RWPE1 (cell line): ENCODE results near the gene MILR1.

Experiments
- CTCF ChIA-PET: fragments of 350-600 bp; sonication (Branson Sonifier 250); formaldehyde crosslinking; extraction: SDS; loops from one replicate; lab custom pipeline; 2021; lab: Yijun Ruan, JAX
- POLR2A ChIA-PET: fragments of 400-600 bp; formaldehyde crosslinking; extraction: SDS; loops from one replicate; lab custom pipeline; 2020; ENCODE audit warnings: antibody characterized with exemption; ENCODE audit not compliant: low non-redundant PET; lab: Yijun Ruan, JAX
- DNase-seq: peaks from one replicate; pipeline ENCODE4 v3.0.0; 2012; ENCODE audit warnings: low spot score
- H3K27ac ChIP-seq: fragments of 450-650 bp; 2 replicates; pipeline ENCODE4 v1.5.1; 2017
- TF ChIP-seq, protein P1 (sequence below): fragments of 450-650 bp; conservative IDR thresholded peaks from 2 replicates; pipeline ENCODE4 v1.5.1; 2017; ENCODE audit warnings: low read depth, mild to moderate bottlenecking

The MILR1 gene

DNA sequence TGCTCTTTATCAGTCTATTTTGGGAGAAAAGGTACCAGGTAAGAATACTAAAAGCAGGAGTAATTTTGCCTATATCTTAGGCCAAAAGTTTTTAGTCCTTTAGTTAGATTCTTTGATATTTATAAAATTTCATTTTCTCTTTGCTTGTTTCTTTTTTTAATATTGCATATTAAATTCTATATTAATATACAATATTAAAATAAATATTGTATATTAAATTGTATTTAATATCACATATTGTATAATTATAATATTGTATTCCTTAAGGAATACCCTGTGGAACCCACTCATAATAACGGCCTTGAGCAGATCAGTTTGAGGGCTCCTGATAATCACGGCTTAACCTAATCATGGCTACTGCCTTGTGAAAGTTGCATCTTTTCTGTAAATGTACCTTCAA lies 59.8 kb downstream of the MILR1 start:
- POLR2A ChIA-PET = no interaction called here
- CTCF ChIA-PET = no interaction called here
- no peak for DNase-seq
- H3K27ac ChIP-seq = no peak overlapping the region
- TF ChIP-seq, protein P1, sequence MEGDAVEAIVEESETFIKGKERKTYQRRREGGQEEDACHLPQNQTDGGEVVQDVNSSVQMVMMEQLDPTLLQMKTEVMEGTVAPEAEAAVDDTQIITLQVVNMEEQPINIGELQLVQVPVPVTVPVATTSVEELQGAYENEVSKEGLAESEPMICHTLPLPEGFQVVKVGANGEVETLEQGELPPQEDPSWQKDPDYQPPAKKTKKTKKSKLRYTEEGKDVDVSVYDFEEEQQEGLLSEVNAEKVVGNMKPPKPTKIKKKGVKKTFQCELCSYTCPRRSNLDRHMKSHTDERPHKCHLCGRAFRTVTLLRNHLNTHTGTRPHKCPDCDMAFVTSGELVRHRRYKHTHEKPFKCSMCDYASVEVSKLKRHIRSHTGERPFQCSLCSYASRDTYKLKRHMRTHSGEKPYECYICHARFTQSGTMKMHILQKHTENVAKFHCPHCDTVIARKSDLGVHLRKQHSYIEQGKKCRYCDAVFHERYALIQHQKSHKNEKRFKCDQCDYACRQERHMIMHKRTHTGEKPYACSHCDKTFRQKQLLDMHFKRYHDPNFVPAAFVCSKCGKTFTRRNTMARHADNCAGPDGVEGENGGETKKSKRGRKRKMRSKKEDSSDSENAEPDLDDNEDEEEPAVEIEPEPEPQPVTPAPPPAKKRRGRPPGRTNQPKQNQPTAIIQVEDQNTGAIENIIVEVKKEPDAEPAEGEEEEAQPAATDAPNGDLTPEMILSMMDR = no peak

GRCh38 chr17:64509179-64509578 lies 60.3 kb downstream of the MILR1 start:
- TF ChIP-seq, protein P1 = no peak

DNA sequence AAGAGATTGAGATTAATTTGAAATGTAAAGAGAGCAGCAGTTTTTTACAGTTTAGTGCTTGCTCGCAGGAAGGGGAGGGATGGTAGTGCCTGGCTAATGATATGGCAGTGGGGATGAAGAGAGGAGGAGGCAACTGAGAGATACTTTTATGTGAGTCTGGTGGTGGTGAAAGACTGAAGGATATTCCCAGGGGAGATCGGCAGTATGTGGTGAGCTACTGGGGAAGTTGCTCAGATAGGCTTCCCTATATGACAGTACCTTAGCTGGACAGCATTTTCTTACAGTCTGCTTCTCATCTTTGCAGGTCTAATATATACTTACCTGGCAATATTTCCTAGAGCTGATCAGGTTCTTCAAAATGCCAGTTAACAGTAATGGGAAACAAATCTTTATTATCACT lies 66.5 kb downstream of the MILR1 start:
- CTCF ChIA-PET = interaction anchor here (0.6 kb wide), 1 partner anchor 25 kb away, joined by 5 read pairs; no protein-coding TSS in a partner anchor
- no peak for DNase-seq
- POLR2A ChIA-PET = no interaction called here
- H3K27ac ChIP-seq = no peak overlapping the region
- TF ChIP-seq, protein P1 = no peak

More at GRCh38 chr17:64509179-64509578, 60.3 kb downstream of the MILR1 start:
- no peak for DNase-seq
- no peak overlapping the region for H3K27ac ChIP-seq
- ChIA-PET CTCF (no interaction called here), POLR2A (no interaction called here)

DNA sequence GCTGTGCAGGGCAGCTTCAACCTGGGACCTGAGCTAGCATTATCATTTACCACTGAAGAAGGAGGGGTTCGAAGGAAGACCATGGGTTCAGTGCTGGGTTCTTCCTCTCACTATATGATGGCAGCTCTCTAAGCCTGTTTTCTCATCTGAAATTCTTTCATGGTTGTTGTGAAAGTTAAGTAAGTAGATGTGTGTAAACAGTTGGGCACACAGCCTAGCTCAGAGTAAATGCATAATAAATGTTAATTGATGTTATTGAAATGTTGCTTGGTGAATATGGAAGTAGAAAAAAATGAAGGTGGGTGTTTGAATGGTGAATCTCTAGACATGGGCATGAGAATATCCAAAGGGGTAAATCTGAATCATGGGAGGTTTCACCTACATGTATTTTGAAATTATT lies 66.9 kb downstream of the MILR1 start:
- DNase-seq = no peak
- TF ChIP-seq, protein P1 = no peak
- ChIA-PET CTCF (interaction anchor here (0.6 kb wide), 1 partner anchor 25 kb away, joined by 5 read pairs; no protein-coding TSS in a partner anchor), POLR2A (no interaction called here)
- no peak overlapping the region for H3K27ac ChIP-seq
